Activated effector memory CD4-positive, alpha-beta T cell treated with anti-CD3 and anti-CD28 coated beads, Interleukin-2, amount 50 U/mL, for 16 hours (primary cell): ENCODE results near the gene NLRP12.
"Not testable (repeated sequence)": the region's sequence is repeated elsewhere in the genome, so short reads cannot be mapped to it uniquely, and the experiment has no call there.

Experiments used
- DNase-seq: peaks from one replicate; pipeline ENCODE4 v3.0.0-alpha.2; 2020

The NLRP12 gene

GRCh38 chr19:53773999-53774398 lies 50.1 kb downstream of the NLRP12 start:
- no peak for DNase-seq

- DNase-seq = peak; percentile 66
Measured at GRCh38 chr19:53772943-53773342, 51.2 kb downstream of the NLRP12 start.

- no peak for DNase-seq
Measured at GRCh38 chr19:53771144-53771543, 53.0 kb downstream of the NLRP12 start.

GRCh38 chr19:53769696-53770309 lies 54.3 kb downstream of the NLRP12 start:
- not testable (repeated sequence) for DNase-seq

DNA sequence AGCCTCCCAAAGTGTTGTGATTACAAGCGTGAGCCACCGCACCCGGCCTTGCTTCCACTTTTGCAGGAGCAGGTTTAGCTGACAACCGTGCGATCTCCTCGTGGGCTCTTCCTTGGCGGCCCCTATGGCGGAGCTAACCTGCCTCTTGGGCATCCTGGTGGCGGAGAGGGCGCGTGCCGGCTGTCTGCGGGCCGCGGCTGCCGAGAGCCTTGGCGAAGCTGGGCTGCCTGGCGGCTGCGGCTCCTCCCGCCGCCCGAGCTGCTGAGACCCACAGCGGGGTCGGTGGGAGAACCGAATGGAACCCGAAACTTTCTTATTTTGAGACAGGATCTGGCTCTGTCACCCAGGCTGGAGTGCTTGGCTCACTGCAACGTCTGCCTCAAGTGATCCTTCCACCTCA lies 55.7 kb downstream of the NLRP12 start:
- DNase-seq = no peak

- not testable (repeated sequence) for DNase-seq
Measured at GRCh38 chr19:53758991-53759390, 65.1 kb downstream of the NLRP12 start.
